Measurements from ENCODE around the gene ARF4. TPM values are rescaled to one million over a fixed set of nuclear protein-coding genes. Genes with fewer than 3 reads are reported as not detected.
A peak's percentile ranks its signal among the peaks of the same experiment; 100 is the strongest.

Gene ARF4
- total RNA-seq, 3 donors from 2014 or later (not counting 1 experiment from before 2014, with no cell fraction given) = 88.0 to 132 (median 89.6) TPM

DNA sequence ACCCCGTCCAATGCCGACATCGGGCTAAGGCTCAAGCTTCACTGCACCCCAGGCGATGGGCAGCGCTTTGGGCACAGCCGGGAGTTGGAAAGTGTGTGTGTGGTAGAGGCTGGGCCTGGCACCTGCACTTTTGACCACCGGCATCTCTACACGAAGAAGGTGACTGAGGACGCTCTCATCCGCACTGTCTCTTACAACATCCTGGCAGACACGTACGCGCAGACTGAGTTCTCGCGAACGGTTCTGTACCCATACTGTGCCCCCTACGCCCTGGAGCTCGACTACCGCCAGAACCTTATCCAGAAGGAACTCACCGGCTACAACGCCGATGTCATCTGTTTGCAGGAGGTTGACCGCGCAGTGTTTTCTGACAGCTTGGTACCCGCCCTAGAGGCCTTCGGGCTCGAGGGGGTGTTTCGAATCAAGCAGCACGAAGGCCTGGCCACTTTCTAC lies 40.0 kb downstream of the ARF4 start:
- Mint-ChIP-seq H3K27me3 (ENCODE audit: low read depth in 2 of 2) (no peaks in the 10 kb centered on the region), H3K4me3 (peak overlapping the region; percentile 90), H3K9me3 (no peaks in the 10 kb centered on the region), H3K4me1 (peaks cover 45 to 47% of the 10 kb centered on the region in 2 donors), H3K36me3 (no peaks in the 10 kb centered on the region), H3K27ac (peak overlapping the region; percentile 93 to 94)
- ATAC-seq (peak; percentile 48 to 67 (median 48)), DNase-seq (peak; percentile 45 to 61)
- intact Hi-C loops (cut with micrococcal nuclease) = loop anchor here (5.0 kb wide), 2 partner anchors 120 to 135 kb away; partner anchors contain the start of gene DENND6A
- Histone ChIP-seq H3K36me3 (ENCODE audit: control insufficient read depth, insufficient read depth, low read length) (peaks cover 22% of the 10 kb centered on the region), H3K27me3 (ENCODE audit: control insufficient read depth, insufficient read depth, low read length) (no peaks in the 10 kb centered on the region), H3K27ac (ENCODE audit: low read length) (peak overlapping the region; percentile 94), H3K9me3 (ENCODE audit: control insufficient read depth, insufficient read depth, low read length) (no peaks in the 10 kb centered on the region), H3K4me3 (ENCODE audit: low read length) (peak overlapping the region; percentile 76), H3K4me1 (ENCODE audit: control insufficient read depth, insufficient read depth, low read length) (peaks cover 33% of the 10 kb centered on the region)
- TF ChIP-seq, protein P1, sequence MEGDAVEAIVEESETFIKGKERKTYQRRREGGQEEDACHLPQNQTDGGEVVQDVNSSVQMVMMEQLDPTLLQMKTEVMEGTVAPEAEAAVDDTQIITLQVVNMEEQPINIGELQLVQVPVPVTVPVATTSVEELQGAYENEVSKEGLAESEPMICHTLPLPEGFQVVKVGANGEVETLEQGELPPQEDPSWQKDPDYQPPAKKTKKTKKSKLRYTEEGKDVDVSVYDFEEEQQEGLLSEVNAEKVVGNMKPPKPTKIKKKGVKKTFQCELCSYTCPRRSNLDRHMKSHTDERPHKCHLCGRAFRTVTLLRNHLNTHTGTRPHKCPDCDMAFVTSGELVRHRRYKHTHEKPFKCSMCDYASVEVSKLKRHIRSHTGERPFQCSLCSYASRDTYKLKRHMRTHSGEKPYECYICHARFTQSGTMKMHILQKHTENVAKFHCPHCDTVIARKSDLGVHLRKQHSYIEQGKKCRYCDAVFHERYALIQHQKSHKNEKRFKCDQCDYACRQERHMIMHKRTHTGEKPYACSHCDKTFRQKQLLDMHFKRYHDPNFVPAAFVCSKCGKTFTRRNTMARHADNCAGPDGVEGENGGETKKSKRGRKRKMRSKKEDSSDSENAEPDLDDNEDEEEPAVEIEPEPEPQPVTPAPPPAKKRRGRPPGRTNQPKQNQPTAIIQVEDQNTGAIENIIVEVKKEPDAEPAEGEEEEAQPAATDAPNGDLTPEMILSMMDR (IDR thresholded peaks at IDR 0.05) = no peak
- 1% methylated on average over 29 of the region's 29 CpGs for WGBS (ENCODE audit: insufficient coverage)

DNA sequence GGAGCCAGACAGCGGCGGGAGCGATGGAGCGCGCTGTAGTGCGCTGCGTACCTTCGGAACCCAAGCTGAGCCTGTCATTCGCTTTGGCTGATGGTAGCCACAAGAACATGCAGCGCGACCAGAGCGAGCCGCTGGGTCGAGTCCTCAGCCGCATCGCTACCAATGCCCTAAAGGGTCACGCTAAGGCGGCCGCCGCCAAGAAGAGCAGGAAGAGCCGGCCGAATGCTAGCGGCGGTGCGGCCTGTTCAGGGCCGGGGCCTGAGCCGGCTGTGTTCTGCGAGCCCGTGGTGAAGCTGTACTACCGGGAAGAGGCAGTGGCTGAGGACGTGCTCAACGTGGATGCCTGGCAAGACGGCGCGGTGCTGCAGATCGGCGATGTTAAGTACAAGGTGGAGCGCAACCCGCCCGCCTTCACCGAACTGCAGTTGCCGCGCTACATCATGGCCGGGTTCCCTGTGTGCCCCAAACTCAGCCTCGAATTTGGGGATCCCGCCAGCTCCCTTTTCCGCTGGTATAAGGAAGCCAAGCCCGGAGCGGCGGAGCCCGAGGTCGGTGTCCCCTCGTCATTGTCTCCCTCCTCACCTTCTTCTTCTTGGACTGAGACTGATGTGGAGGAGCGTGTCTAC lies 40.6 kb downstream of the ARF4 start:
- TF ChIP-seq, protein P1 (IDR thresholded peaks at IDR 0.05) = no peak
- peaks cover 45 to 47% of the 10 kb centered on the region in 2 donors for H3K4me1 Mint-ChIP-seq
- under 1% methylated on average over 54 of the region's 54 CpGs for WGBS (ENCODE audit: insufficient coverage)
- no peaks in the 10 kb centered on the region for H3K36me3 Mint-ChIP-seq
- peak overlapping the region; percentile 93 to 94 for H3K27ac Mint-ChIP-seq
- intact Hi-C loops (cut with micrococcal nuclease) = loop anchor here (1.0 to 5.0 kb wide), 4 partner anchors 41 to 200 kb away; partner anchors contain the start of genes ARF4, DENND6A and SLMAP
- H3K4me3 Mint-ChIP-seq = peak overlapping the region; percentile 90
- ATAC-seq (peak; percentile 38 to 60 (median 44)), DNase-seq (peak in 1 of 2 donors; percentile 64)
- peak overlapping the region; percentile 94 for H3K27ac ChIP-seq (ENCODE audit: low read length)
- no peaks in the 10 kb centered on the region for H3K9me3 Mint-ChIP-seq
- peaks cover 33% of the 10 kb centered on the region for H3K4me1 ChIP-seq (ENCODE audit: control insufficient read depth, insufficient read depth, low read length)
- H3K27me3 ChIP-seq (ENCODE audit: control insufficient read depth, insufficient read depth, low read length) = no peaks in the 10 kb centered on the region
- no peaks in the 10 kb centered on the region for H3K27me3 Mint-ChIP-seq (ENCODE audit: low read depth in 2 of 2)
- H3K4me3 ChIP-seq (ENCODE audit: low read length) = peak overlapping the region; percentile 76
- no peaks in the 10 kb centered on the region for H3K9me3 ChIP-seq (ENCODE audit: control insufficient read depth, insufficient read depth, low read length)
- peaks cover 19% of the 10 kb centered on the region for H3K36me3 ChIP-seq (ENCODE audit: control insufficient read depth, insufficient read depth, low read length)

DNA sequence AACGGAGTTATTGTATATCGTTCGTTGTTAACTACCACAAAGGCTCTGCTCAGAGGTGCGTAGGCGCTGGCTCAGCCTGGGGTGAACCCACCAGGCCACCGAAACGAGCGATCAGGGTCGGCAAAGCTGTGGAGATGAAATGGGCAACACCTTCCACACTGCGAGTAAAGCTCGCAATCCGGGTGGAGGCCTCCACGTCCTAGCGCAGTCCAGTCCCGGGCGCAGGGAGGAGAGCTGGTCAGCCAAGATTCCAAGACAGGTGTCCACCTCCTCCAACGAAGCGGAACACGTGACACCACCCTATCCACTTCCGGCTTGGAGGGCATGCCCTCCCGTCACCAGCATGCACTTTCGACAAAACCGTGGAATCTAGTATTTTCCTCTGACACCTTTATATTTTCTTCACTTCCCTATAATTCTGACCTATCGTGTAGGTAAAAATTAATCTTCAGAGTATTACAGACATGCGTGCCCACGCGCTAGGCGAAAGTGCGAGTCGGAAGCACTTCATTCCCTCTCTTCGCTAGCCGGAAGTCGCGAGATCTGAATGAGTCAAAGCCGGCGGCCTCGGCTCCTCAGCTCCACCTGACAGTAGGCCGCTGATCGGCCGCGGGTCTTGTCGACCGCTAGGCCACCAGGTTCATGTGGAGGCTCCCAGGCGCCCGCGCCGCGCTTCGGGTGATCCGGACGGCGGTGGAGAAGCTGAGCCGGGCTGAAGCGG lies 41.2 kb downstream of the ARF4 start, which contains the start of gene PDE12:
PDE12 (plus strand) TSS at position 537 of the 721 bp plus-strand sequence; CDS start at position 643, 106 bp downstream.
- Histone ChIP-seq H3K27ac (ENCODE audit: low read length) (peak within 1 kb of the TSS; percentile 94), H3K9me3 (ENCODE audit: control insufficient read depth, insufficient read depth, low read length) (no peaks in the 10 kb centered on the region), H3K4me1 (ENCODE audit: control insufficient read depth, insufficient read depth, low read length) (peaks cover 33% of the 10 kb centered on the region), H3K4me3 (ENCODE audit: low read length) (peak within 1 kb of the TSS; percentile 76), H3K36me3 (ENCODE audit: control insufficient read depth, insufficient read depth, low read length) (peaks cover 14% of the 10 kb centered on the region), H3K27me3 (ENCODE audit: control insufficient read depth, insufficient read depth, low read length) (no peaks in the 10 kb centered on the region)
- no peaks in the 10 kb centered on the region for H3K27me3 Mint-ChIP-seq (ENCODE audit: low read depth in 2 of 2)
- no peaks in the 10 kb centered on the region for H3K36me3 Mint-ChIP-seq
- H3K27ac Mint-ChIP-seq = peak within 1 kb of the TSS; percentile 93 to 94
- ATAC-seq (peak; percentile 78 to 88 (median 82)), DNase-seq (peak; percentile 84 to 90)
- H3K4me1 Mint-ChIP-seq = peaks cover 42 to 44% of the 10 kb centered on the region in 2 donors
- TF ChIP-seq, protein P1 (IDR thresholded peaks at IDR 0.05) = no peak
- H3K9me3 Mint-ChIP-seq = no peaks in the 10 kb centered on the region
- intact Hi-C loops (cut with micrococcal nuclease) = loop anchor here (1.0 to 5.0 kb wide), 4 partner anchors 41 to 200 kb away; partner anchors contain the start of genes ARF4, DENND6A and SLMAP
- WGBS (ENCODE audit: insufficient coverage) = under 1% methylated on average over 53 of the region's 54 CpGs
- H3K4me3 Mint-ChIP-seq = peak within 1 kb of the TSS; percentile 90
